Osteocyte (in vitro differentiated cells): ENCODE results near the gene CCNB2. TPM values are rescaled to one million over a fixed set of nuclear protein-coding genes. Genes with fewer than 3 reads are reported as not detected.

ENCODE experiments used
- DNase-seq: peaks from one replicate; pipeline ENCODE4 v3.0.0; 2021; ENCODE audit warnings: mixed read lengths; ENCODE audit not compliant: unreplicated experiment; ENCODE audit errors: extremely low spot score
- H3K27ac Mint-ChIP-seq: one replicate; pipeline ENCODE4 v1.8.0; 2021; ENCODE audit warnings: mild to moderate bottlenecking, mixed read lengths; ENCODE audit not compliant: unreplicated experiment
- H3K27me3 Mint-ChIP-seq: one replicate; pipeline ENCODE4 v1.8.0; 2021; ENCODE audit warnings: mixed read lengths; ENCODE audit not compliant: unreplicated experiment
- H3K36me3 Mint-ChIP-seq: one replicate; pipeline ENCODE4 v1.8.0; 2021; ENCODE audit warnings: mixed read lengths; ENCODE audit not compliant: unreplicated experiment
- H3K4me1 Mint-ChIP-seq: one replicate; pipeline ENCODE4 v1.8.0; 2021; ENCODE audit warnings: mixed read lengths; ENCODE audit not compliant: unreplicated experiment
- H3K4me3 Mint-ChIP-seq: one replicate; pipeline ENCODE4 v1.8.0; 2021; ENCODE audit warnings: mild to moderate bottlenecking, moderate library complexity, mixed read lengths; ENCODE audit not compliant: unreplicated experiment
- H3K9me3 Mint-ChIP-seq: one replicate; pipeline ENCODE4 v1.8.0; 2021; ENCODE audit warnings: mixed read lengths; ENCODE audit not compliant: unreplicated experiment
- total RNA-seq: library from RNA; stranded (reverse); gene quantifications from 2 replicates; pipeline ENCODE4 v1.2.1, GENCODE V29; 2021
- TF ChIP-seq, protein P1 (sequence below): fragments of 200-600 bp; sonication (generic); IDR thresholded peaks from 2 replicates; pipeline ENCODE4 v1.5.0; 2021; ENCODE audit warnings: antibody characterized with exemption, mild to moderate bottlenecking, moderate library complexity

Gene CCNB2
- total RNA-seq, 1 donor from 2014 or later: 12.7 TPM

DNA sequence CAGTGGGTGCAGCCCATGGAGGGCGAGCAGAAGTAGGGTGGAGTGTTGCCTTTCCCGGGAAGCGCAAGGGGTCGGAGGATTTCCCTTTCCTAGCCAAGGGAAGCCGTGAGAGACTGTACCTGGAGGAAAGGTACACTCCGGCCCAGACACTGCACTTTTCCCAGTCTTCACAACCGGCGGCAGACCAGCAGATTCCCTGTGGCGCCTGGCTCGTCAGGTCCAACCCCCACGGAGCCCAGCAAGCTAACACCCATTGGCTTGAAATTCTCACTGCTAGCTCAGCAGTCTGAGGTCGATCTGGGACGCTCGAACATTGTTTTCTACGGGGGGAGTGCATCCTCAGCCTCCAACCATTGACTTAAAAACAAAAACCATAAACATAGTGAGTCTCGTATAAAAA lies 26.5 kb downstream of the CCNB2 start:
- Mint-ChIP-seq H3K4me1 (no peaks in the 10 kb centered on the region), H3K27me3 (no peaks in the 10 kb centered on the region), H3K27ac (no peak overlapping the region), H3K9me3 (peaks cover 29% of the 10 kb centered on the region), H3K36me3 (peaks cover 67% of the 10 kb centered on the region), H3K4me3 (no peak overlapping the region)
- TF ChIP-seq, protein P1, sequence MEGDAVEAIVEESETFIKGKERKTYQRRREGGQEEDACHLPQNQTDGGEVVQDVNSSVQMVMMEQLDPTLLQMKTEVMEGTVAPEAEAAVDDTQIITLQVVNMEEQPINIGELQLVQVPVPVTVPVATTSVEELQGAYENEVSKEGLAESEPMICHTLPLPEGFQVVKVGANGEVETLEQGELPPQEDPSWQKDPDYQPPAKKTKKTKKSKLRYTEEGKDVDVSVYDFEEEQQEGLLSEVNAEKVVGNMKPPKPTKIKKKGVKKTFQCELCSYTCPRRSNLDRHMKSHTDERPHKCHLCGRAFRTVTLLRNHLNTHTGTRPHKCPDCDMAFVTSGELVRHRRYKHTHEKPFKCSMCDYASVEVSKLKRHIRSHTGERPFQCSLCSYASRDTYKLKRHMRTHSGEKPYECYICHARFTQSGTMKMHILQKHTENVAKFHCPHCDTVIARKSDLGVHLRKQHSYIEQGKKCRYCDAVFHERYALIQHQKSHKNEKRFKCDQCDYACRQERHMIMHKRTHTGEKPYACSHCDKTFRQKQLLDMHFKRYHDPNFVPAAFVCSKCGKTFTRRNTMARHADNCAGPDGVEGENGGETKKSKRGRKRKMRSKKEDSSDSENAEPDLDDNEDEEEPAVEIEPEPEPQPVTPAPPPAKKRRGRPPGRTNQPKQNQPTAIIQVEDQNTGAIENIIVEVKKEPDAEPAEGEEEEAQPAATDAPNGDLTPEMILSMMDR: no peak
- DNase-seq: peak; percentile 60

DNA sequence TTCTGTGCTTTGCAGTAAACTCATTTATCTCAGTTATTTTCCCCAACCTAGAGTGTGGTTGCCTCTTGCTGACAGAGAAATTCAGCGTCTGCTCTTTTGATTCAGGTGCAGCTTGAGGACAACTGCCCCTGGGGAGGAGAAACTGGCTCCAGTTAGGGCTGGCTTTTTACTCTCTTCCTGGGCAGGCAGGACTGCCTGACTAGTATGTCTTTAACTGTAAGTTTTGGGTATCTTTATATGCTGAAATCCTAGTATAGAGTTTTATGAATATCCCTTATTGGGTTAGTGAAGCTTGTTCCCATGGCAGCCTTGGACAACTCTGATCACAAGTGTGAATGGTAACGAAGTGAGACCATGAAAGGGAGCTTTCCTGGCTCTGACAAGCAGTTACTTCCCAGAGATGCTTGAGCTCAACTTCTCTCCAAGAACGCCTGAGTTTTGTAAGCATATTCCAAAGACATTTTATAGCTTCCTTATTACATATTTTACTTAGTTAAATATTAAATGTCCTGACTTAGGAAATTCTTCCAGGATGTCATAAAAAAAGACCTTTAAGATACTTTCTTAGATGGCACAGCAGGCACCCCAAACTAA lies 27.1 kb downstream of the CCNB2 start:
- DNase-seq: no peak
- Mint-ChIP-seq H3K36me3 (peaks cover 69% of the 10 kb centered on the region), H3K27ac (no peak overlapping the region), H3K4me3 (no peak overlapping the region), H3K4me1 (no peaks in the 10 kb centered on the region), H3K9me3 (peaks cover 25% of the 10 kb centered on the region), H3K27me3 (no peaks in the 10 kb centered on the region)
- TF ChIP-seq, protein P1: no peak

DNA sequence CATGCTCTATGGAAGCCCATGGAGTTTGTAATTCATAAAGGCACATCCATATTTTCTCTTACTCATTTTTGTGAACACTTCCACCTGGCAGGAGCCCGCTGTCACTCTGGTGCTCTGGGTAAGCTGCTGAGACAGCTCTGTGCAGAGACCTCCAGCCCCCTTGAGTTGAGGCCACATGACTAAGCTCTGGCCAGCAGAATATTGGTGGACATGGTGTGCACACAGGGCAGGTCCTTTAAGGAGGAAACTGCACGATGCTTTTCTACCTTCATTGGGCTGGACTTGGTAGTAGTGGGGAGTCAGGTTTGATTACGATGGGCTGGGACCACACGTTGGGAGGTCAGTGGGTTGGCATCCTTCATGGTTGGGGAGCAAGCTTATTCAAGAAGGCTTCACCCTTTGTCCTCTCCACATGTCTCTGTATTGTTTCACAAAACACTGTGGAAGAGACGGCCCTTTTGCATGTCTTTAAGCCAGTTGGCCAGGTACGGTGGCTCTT lies 29.0 kb downstream of the CCNB2 start:
- no peaks in the 10 kb centered on the region for H3K27me3 Mint-ChIP-seq
- TF ChIP-seq, protein P1: no peak
- H3K9me3 Mint-ChIP-seq: peaks cover 11% of the 10 kb centered on the region
- no peak overlapping the region for H3K4me3 Mint-ChIP-seq
- no peak overlapping the region for H3K27ac Mint-ChIP-seq
- no peak for DNase-seq
- peaks cover 61% of the 10 kb centered on the region for H3K36me3 Mint-ChIP-seq
- H3K4me1 Mint-ChIP-seq: no peaks in the 10 kb centered on the region

DNA sequence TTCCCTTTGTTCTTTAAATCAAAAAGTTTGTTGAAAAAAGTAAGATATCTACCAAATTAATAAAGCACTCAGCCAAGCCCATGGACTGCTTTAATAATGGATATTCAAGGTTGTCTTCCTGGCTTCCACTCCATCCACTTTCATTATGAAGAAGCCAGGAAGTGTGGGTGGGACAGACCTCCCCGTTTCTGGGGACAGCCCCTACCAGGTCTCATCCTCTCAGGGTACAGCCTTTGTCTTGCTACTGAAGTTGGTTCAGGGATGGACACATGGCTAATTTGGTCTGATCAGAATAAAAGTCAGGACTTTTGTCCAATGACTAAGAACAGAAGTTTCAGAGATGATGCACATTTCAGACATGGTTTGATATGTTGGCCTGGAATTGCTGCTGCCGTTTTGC lies 32.6 kb downstream of the CCNB2 start:
- H3K27ac Mint-ChIP-seq: no peak overlapping the region
- TF ChIP-seq, protein P1: no peak
- no peak for DNase-seq

DNA sequence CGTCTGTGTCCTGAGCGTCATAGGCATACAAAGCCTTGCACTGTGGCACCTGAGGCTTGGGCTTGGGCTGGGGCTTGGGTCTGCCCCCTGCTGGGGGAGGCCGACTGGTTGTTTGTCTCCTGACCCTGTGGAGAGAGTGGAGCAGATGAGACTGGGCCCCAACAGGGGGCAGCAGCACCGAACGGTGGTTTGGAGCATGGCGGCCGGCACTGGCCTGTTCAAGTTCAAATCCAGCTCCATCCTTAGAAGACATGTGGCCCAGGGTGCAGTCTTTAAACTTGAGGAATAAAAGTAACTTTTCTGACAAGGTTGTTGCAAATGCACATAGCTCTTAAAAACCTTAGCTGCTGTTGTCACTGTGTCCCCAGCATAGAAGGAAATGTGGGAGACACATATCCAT lies 33.3 kb downstream of the CCNB2 start:
- no peaks in the 10 kb centered on the region for H3K9me3 Mint-ChIP-seq
- no peak overlapping the region for H3K4me3 Mint-ChIP-seq
- H3K4me1 Mint-ChIP-seq: no peaks in the 10 kb centered on the region
- H3K36me3 Mint-ChIP-seq: peaks cover 44% of the 10 kb centered on the region
- DNase-seq: no peak
- TF ChIP-seq, protein P1: peak; percentile 43
- no peaks in the 10 kb centered on the region for H3K27me3 Mint-ChIP-seq
- no peak overlapping the region for H3K27ac Mint-ChIP-seq

More for the DNA sequence above, 32.6 kb downstream of the CCNB2 start:
- no peaks in the 10 kb centered on the region for H3K9me3 Mint-ChIP-seq
- H3K36me3 Mint-ChIP-seq: peaks cover 45% of the 10 kb centered on the region
- H3K4me1 Mint-ChIP-seq: no peaks in the 10 kb centered on the region
- no peaks in the 10 kb centered on the region for H3K27me3 Mint-ChIP-seq
- no peak overlapping the region for H3K4me3 Mint-ChIP-seq
